SU-DHL-6 (cell line): ENCODE data around the gene WAPL.

Source experiments
- EZH2phosphoT487 ChIP-seq: fragments of 200-600 bp; sonication (generic), shearing (Covaris generic); conservative IDR thresholded peaks from 2 replicates; pipeline ENCODE4 v1.6.1; 2018; ENCODE audit warnings: mild to moderate bottlenecking, antibody characterized with exemption, low read length, moderate library complexity, mixed read lengths
- TF ChIP-seq, protein P1 (sequence below): fragments of 200-600 bp; sonication (generic); IDR thresholded peaks from one replicate; pipeline ENCODE4 v1.5.1; 2017; ENCODE audit warnings: antibody characterized with exemption, mild to moderate bottlenecking, low read length, moderate library complexity; ENCODE audit not compliant: insufficient read depth, poor library complexity, severe bottlenecking

DNA sequence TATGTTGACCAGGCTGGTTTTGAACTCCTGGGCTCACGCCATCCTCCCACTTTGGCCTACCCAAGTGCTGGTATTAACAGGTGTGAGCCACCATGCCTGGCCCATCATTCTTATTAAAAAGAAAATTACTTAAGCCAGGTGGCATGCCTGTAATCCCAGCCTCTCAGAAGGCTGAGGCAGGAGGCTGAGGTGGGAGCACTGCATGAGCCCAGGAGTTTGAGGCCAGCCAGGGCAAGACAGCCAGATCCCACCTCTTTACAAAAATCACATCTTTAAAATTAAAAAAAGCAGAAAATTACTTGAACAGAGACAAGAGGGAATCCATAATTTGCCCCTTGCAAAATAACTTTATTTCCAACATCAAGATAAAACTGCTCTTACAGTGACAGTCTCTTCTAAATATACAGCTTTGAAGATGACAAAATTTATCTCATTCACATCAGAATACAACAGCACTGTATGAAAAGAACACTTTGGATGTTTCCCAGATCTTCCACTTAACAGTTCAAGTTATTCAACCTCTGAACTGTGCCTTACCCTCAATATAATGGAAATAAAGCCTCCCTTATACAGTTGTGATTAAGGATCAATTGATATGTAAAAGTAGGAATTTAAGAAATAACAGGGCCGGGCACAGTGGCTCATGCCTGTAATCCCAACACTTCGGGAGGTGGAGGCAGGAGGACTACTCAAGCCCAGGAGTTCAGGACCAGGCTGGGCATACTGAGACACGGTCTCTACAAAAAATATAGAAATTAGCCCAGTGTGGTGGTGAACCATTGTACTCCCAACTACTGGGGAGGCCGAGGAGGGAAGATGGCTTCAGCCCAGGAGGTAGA is 10.3 kb downstream of the WAPL start:
- TF ChIP-seq, protein P1, sequence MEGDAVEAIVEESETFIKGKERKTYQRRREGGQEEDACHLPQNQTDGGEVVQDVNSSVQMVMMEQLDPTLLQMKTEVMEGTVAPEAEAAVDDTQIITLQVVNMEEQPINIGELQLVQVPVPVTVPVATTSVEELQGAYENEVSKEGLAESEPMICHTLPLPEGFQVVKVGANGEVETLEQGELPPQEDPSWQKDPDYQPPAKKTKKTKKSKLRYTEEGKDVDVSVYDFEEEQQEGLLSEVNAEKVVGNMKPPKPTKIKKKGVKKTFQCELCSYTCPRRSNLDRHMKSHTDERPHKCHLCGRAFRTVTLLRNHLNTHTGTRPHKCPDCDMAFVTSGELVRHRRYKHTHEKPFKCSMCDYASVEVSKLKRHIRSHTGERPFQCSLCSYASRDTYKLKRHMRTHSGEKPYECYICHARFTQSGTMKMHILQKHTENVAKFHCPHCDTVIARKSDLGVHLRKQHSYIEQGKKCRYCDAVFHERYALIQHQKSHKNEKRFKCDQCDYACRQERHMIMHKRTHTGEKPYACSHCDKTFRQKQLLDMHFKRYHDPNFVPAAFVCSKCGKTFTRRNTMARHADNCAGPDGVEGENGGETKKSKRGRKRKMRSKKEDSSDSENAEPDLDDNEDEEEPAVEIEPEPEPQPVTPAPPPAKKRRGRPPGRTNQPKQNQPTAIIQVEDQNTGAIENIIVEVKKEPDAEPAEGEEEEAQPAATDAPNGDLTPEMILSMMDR = no peak
- no peak for TF ChIP-seq EZH2phosphoT487
